Right renal cortex interstitium (tissue), 3 donors: Measurements from ENCODE around the gene ELFN1. TPM values are rescaled to one million over a fixed set of nuclear protein-coding genes. Genes with fewer than 3 reads are reported as not detected.

Experiments used
- DNase-seq, 3 donors: peaks; one replicate each; pipeline ENCODE4 v3.0.0-alpha.2; 2013; ENCODE audit warnings: low read depth in 3 of 3, low spot score in 2 of 3
- polyA plus RNA-seq, 3 donors: library from polyadenylated mRNA; unstranded; fragments of 120-200 nt; gene quantifications; one replicate each; pipeline ENCODE4 v1.2.1, GENCODE V29; 2013; ENCODE audit not compliant: insufficient read length in 3 of 3

ELFN1 gene
- 10 to 100 TPM; 10.6 to 12.3 (median 11.8) TPM for polyA plus RNA-seq

DNA sequence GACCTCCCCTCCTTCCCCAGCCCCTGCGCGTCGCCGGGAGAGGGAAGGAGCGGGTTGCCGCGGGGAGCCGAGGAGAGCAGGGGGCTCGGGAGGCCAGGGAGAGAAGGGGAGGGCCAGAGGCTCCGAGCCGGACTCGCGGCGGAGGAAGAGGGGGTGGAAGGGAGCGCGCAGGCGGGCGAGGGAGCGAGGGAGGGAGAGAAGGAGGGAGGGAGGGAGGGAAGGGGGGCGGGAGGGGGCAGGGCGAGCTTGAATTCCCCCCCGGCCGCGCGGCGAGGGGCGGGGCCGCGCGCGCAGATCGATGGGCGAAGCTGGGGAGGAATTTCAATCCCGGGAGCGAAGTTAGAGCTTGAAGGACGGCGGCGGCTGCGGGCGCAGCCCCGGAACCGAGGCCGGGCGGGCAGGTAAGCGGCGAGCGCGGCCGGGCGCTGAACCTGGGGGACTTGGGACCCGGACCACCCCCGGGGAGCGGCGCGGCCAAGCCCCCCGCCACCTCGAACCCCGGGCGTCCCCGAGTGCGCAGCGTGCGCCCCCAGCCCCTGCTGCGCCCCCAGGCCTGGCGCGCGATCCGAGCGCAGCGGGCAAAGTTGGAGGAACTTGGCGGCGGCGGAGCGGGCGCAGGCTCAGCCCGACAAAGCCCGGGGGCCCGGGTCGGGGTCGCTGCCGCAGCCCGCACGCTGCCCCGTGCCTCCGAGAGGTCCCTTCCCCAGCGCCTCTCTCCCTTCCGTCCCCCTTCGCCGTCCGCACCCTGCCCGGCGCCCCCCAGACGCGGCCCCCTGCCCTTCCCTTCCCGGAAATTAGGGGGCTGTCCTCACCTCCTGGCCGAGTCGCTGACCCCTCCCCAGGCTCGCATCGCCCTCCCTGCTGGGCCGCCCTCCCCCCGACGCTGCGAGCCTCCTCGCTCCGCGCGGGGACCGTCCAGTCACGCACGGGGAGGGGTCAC lies at the start of gene ELFN1:
ELFN1 (plus strand) TSS at position 324 of the 940 bp plus-strand sequence. CDS start 74,320 bp downstream, outside the sequence.
- DNase-seq: no peak

DNA sequence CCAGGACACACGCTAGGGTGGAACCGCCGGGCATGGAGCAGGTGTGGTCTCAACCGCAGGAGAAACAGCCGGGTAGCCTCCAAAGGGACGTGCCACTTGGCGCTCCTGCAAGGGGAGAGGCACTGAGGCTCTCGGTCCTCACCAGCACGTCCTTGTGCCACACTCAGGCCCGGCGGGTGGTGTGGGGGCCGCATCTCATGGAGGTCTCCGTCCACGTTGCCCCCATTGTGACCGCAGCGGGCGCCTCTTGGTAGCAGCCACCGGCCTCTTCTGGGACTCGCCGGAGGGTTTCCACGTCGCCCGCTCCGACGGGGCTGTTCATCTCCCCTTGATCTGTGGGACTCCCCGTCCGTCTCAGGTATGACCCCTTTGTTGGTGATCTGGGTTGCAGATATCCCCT lies 49.2 kb upstream of the ELFN1 start:
- DNase-seq: no peak

DNA sequence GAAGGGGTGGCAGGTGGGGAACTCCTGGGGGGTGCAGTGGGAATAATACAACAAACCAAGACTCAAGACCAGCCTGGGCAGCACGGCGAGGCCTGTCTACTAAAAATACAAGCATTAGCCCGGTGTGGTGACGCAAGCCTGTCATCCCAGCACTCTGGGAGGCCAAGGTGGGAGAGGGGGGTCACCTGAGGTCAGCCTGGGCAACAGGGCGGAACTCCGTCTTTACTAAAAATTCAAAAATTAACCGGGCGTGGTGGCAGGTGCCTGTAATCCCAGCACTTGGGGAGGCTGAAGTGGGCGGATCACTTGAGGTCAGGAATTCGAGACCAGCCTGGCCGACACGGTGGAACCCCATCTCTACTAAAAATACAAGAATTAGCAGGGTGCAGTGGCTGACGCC lies 48.4 kb upstream of the ELFN1 start:
- no peak for DNase-seq

DNA sequence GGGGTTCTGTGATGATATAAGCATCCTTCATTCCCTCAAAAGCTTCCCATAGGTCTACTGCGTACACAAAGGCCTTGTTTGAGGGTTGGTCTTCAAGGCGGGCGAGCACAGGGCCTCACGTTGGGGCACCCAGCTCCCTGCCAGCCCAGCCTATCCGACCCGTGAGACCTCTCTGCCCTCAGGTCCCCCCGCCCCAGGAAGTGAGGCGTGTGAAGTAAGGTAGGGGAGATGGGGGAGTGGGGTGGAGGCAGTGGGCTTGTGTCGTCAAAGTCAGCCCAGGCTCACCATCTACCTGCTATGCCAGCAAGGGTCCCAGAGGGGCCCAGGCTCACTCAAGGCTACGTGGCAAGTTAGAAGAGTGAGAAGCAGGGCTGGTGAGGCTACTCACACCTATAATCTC lies 47.6 kb upstream of the ELFN1 start:
- no peak for DNase-seq

DNA sequence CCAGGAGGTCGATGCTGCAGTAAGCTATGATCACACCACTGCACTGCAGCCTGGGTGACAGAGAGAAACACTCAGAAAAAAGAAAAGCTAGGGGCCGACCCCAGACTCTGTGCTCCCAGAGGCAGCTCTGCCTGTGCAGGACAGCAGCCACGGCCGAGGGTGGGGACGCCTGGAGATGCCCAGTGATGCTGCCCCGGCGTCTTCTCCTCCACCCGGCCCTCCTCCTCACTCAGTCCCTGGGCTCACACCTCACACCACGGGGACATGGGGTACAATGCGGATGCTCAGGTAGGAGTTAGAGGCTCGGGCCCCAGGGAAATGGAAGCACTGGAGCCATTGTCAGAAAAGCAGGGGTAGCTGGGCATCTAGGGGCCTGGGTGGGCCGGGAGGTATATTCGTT lies 46.3 kb upstream of the ELFN1 start:
- no peak for DNase-seq

DNA sequence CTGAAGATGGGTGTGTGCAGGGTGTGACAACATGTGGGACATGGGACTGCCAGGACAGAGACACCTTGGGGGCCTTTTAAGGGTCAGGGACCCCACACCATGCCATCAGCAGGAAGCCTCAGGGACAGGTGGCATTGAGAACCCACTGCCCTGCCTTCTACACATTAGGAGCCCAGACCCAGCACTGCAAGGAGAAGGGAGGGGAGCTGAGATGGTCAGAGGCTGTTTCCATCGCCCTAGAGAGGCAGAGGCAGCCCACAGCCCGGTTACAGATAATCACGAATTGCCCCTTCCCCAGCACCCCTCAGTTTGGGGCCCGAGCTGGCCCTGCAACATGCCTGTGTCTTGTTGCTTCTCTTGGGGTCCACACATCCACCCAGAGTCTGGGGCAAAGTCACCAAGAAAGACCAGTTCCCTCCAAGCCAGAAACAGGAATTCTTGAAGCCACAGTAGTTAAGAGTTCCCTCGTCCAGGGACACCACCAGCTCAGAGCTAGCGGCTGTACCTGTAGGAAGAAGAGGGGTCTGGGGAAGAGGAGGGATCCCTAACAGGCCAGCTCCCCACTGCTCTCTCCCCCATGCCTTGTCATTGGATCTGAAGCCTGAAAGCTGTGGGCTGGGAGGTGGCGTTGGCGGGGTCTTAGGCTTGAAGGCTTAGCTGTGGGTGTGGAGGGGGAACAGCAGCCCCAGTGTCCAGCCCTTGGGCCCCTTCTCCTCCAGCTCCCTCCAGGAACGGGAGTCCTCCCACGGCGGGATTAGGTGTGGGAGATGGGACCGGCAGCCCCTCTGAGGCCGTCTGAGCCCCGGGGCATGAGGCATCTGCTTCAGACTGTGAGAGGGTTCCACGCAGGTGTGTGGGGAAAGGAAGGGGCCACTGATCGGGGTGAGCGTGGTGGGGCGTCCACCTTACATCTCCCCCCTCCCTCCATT lies 44.8 kb upstream of the ELFN1 start:
- DNase-seq: no peak

DNA sequence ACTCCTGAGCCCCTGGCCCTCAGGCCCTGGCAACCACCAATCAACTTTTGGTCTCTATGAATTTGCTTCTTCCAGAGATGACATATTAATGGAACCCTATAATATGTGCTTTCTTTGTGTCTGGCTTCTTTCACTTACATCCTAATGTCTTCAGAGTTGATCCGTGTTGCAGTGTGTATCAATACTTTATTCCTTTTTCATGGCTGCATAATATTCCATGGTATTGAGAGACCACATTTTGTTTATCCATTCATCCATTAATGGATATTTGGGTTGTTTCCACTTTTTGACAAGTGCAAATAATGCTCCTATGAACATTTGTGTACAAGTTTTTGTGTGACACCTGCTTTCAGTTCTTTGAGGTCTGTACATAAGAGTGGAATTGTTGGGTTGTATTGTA lies 43.3 kb upstream of the ELFN1 start:
- DNase-seq: no peak

DNA sequence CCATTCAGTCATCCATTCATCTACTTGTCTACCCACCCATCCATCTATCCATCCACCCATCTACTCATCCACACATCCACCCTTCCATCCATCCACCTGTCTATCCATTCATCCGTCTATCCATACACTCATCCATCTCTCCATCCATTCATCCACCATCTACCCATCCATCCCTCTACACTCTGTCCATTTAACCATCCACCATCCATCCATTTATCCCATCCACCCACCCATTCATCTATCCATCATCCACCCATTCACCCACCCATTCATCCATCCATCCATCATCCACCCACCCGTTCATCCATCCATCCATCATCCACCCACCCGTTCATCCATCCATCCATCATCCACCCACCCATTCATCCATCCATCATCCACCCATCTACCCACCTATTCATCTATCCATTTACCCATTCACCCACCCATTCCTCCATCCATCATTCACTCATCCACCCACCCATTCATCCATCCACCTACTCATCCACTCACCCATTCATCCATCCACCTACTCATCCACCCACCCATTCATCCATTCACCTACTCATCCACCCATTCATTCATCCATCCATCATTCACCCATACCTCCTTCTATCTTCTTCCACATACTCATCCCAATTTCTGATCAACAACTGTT lies 39.3 kb upstream of the ELFN1 start:
- no peak for DNase-seq

DNA sequence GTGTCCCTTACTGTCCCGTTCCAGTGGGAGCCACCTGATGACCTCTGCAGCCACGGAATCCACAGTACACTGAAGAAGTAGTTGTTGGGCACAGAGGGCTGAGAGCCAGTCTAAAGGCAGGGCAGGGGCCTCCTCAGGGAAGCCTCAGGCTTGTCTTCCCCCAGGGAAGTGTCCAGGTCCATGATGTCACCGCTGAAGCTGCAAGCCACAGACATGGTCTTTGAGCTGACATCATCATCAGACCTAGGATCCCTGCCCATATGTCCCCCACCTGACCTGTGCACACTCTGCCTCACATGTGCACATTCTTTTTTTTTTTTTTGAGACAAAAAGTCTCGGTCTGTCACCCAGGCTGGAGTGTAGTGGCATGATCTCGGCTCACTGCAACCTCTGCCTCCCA lies 38.4 kb upstream of the ELFN1 start:
- no peak for DNase-seq

DNA sequence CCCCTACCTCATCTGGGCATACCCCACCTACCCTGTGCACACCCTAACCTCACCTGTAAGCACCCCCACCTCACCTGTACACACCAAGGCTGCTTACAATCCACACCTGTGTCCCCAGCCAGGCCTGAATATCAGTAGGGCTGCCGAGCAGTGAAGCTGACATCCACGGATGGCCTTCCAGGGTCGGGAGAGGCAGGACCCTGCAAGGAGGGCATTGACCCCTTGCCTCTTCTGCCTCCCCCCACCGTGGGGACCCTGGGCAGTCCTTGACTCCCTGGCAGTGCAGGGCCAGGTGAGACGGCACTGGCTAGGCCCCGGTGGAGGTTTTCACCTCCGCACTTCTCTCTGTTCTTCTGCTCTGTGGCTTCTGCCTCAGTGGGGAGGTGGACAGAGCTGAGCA lies 37.6 kb upstream of the ELFN1 start:
- no peak for DNase-seq

DNA sequence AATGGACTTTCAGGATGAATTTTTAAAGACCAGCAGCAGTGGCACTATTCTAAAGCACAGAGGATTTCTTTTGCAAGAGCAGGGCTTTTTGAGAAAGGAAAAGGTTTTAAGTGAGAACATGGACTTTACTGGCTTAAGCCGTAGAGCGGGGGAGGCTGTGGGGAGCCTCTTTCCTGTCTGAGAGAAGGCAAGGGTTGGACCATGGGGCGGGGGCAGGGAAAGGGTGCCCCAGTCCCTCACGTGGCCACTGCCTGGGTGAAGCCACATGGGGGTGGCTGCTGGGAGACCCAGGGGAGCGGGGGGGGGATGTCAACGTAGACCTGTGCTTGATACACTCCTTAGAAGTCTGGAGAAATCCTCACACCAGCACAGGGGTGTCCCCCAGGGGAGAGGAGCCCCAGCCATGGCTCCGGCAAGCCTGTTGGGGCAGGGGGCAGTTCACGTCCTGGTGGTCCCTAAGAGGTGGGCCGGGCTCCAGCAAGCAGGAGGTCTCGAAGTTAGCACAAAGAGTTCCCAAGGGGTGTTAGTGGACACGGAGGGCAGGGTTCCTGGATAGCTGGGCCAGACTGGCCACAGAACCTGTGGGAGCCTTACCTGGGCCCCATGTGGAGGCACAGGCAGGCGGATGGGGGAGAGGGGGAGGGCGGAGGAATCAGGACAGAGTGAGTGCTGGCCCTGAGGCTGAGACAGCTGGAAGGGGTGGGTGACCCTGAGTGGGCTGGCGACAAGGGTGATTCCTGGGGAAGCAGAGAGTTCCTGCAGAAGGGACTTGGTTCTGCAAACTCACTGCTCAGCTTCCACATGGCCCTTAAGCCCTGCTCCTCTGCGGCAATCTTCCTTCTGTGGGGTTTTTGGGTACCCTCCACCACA lies 36.9 kb upstream of the ELFN1 start:
- DNase-seq: no peak

DNA sequence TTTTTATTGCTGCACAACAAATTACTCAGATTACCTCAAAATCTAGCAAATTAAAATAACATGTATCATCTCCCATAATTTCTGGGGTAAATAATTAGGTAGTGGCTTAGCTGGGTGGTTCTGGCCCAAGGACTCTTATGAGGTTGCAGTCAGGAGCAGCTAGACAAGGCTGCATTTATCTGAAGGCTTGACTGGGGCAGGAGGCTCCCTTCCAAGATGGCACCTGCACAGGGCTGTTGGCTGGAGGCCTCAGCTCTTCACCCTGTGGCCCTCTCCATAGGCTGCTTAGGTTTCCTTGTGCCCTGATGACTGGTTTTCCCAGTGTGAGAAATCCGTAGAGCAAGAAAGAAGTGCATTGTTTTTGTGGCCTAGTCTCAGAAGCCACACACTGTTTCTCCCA lies 34.7 kb upstream of the ELFN1 start:
- DNase-seq: no peak

DNA sequence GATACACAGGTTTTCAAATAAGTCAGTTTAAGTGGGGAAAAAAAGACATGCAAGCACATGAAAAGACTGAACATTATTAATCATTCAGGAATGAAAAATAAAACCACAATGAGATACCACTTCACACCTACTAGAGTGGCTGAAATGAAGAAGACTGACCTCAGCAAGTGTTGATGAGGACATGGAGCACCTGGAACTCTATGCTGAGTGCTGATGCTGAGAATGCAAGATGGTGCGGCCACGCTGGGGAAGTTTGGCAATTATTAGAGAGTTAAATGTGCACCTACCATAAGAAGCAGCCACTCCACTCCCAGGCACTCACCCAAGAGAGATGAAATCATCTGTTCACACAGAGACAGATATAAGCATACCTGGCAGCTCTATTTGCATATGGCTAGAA lies 32.9 kb upstream of the ELFN1 start:
- DNase-seq: no peak

DNA sequence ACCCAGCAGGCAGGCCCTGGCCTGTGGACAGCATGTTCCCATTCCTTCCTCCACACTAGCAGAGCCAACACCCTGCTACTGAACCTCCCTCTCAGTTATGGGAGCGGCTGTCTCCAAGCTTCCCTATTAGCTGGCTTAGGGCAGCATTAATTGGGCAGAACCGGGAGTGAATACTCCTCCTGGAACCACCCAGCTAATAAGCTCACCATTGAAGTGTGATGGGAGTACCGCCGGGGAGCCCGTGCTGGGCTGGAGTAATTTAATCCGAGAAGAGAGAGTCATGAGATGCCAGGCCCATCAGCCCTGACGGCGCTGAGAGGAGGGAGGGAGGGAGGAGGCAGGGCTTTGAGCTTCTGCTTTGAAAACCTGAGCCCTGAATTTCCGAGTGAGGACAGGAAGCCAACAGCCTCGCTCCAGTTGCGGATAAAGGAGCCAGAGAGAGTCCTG lies 31.8 kb upstream of the ELFN1 start:
- DNase-seq: peak; percentile 52 to 73 (median 61)

DNA sequence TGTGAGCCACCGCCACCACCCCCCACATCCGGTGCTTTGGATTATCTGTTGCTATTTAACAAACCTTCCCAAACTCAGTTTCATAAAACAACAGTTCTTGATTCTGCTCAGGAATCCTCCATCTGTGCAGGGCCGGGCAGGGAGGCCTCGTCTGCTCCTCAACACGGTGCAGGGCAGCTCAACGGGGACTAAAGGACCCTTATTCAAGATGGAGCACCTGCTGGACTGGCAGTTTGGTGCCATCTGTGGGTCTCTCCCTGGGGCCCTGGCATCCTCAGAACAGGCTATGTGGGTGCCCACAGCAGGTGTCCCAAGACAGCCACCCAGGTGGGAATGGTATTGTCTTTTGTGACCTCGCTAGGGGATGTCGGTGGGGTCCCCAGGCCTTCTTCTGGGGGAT lies 31.0 kb upstream of the ELFN1 start:
- DNase-seq: no peak

DNA sequence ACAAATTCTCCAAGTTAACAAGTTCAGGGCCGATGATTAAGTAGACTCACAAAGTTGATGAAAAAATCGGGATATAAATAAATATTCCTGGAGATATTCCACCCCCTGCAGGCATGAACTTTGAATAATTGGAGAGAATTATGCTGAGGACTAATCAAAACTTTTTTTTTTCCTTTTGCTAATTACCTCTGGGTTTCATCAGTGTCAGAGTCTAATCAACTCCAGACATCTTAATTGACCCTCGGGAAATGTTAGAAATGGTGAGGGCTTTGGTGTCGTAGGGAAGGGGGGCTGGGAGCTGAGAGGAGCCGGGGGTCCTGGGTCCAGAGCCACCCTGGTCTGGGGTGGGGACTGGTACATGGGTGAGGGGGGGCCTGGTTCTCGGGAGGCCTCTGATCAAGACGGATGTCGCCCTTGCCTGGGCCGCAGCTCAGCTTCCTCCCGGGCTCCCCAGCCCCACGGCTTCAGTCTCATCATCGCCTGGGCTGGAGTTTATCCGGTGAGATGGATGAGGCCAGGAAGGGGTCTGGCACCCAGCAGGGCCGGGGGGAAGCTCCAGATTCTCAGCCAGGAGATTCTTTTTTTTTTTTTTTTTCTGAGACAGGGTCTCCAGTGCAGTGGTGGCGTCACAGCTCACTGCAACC lies 30.4 kb upstream of the ELFN1 start:
- no peak for DNase-seq

DNA sequence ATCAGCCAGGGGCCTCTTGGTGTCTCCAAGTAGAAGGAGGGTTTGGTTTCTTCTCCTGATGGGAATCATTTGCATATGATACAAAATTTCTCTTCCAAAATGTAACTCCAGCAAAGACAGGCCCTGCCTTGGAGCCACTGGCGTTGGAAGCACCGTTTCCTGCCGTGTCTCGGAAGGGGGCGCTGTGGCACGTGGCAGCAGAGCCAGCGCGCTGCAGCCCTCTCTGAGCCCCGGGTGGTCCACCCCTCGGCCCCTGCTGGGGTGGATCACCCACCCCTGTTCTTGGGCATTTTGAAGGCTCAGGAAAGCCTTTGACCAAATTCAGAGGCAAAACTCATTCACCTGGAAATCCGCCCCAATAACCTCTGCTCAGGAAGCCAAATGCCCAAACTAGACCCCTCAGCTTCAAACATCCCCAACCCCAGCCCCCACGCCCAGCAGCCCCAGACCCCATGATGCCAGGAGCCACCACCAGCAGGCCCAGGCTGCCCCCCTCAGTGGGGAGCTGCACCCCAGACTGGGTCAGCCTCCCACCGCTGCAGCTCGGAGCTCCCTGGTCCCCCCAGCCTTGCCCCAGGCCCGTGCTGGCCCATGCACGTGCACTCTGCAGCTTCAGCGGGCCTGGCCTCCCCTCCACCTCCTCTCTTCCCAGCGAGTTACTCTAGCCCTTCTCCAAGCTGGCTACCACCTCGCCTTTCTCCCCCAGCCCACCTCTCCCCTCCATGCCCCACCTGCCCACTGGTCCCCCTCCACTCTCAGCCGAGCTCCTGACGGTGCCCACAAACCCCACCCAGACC lies 29.5 kb upstream of the ELFN1 start:
- DNase-seq: no peak

DNA sequence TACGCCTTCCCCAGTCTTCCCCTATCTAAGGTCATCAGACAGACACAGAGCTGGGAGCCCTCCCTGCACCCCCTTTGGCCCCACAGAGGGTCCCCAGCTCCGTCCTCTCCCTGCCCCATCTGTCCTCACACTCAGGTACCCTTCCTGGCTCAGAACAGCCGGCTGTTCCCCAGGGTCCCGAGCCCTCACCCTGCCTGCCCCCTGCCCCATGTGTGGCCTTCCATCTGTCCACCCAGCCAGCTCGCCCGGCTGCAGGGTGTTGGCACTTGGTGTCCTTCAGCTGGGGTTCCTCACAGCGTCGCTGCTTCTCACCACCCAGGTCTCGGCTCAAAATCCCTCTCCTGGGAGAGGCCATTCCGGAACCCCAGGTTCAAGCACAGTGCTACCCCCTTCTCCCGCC lies 28.9 kb upstream of the ELFN1 start:
- no peak for DNase-seq
